Fibroblast of villous mesenchyme (primary cell): ENCODE results near the gene SLC18A2. TPM values are rescaled to one million over a fixed set of nuclear protein-coding genes. Genes with fewer than 3 reads are reported as not detected.

ENCODE experiments used
- DNase-seq: peaks from one replicate; pipeline ENCODE4 v3.0.0-alpha.2; 2010; ENCODE audit warnings: low read depth
- H3K4me3 ChIP-seq: 2 replicates; pipeline ENCODE4 v1.5.1; 2011; ENCODE audit warnings: low read depth, mild to moderate bottlenecking, low read length
- CTCF ChIP-seq: IDR thresholded peaks from 2 replicates; pipeline ENCODE4 v1.5.1; 2012; ENCODE audit warnings: low read depth, mild to moderate bottlenecking, low read length; ENCODE audit not compliant: insufficient read depth
- total RNA-seq: library from RNA; depleted of rRNA; stranded (reverse); fragments of >200 nt; gene quantifications from 2 replicates; pipeline ENCODE4 v1.2.3, GENCODE V29; 2012

Gene SLC18A2
- total RNA-seq, 1 donor = under 0.01 TPM

GRCh38 chr10:117221156-117221711 is 19.7 kb upstream of the SLC18A2 start:
- TF ChIP-seq CTCF = no peak
- H3K4me3 ChIP-seq = no peak overlapping the region
- DNase-seq = no peak

DNA sequence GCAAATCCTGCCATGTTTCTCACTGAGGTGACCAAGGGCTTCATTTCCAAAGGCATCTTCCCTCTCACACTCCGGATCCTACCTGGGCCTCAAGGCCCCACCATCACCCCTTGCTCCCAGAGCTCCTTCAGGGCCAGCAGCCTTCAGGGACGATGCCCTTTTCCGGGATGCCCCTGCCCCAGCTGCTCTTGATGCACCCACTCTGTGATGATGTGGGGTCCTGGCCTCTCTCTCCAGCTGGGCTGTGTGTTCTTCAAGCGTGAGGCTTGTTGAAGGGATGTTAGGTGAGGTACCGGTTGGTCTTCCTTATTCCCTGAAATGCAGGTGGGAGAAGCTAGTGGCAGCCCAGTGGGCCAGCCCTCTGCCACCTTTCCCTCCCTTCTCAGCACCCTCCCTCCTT is 18.4 kb upstream of the SLC18A2 start:
- no peak for DNase-seq
- H3K4me3 ChIP-seq = no peak overlapping the region
- no peak for TF ChIP-seq CTCF

DNA sequence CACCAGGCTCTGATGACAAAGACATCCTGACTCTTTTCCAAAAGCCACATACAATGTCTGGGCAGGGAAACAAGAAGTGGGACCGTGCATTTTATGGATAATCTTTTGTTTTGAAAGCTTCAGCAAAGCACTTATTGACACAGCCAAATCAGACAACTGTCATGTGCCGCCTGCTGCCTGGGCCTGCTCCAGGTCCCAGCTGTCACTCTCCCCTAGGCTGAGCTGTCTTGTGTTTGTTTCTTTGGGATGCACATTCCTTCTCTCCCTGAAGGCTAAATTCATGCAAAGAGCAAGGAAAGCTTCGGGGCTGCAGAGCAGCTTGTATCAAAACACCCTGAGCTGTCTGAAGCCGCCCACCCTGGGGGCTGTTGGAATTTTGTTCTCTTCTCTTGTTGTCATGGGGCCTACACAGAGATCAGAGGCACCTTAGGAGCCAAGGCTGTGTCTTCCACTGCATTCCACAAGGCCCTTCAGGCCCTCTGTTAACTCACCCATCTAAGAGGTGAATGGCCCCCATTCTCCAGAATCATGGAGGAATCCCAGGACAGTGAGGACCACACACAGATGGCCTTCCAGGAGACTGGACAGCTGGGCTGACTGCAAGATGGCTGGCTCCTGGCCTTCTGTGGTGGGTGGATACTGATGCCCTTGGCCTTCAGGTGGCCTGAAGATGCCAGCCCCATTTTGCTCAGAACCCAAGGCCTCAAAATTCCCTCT is 17.8 kb upstream of the SLC18A2 start:
- no peak for TF ChIP-seq CTCF
- DNase-seq = no peak
- H3K4me3 ChIP-seq = no peak overlapping the region

GRCh38 chr10:117223693-117224430 is 17.1 kb upstream of the SLC18A2 start:
- no peak overlapping the region for H3K4me3 ChIP-seq
- TF ChIP-seq CTCF = no peak
- DNase-seq = no peak

DNA sequence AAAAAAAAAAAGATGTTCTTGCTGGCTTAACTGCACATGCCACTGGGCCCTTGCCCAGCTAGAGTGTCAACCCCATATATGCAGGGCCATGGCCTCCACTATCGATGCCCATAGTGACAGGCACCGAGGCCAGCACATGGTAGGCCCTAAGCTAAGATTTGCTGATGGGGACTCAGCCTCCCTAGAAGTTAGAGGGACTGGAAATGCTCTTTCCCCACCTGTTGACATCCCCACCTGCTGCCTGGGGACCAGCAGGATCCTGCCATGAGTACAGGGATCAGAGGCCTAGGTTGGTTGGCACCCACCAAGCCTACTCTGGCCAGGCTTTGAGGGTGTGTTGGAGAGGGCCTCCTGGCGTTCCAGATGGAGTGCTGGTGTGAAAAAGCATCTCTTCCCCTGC is 16.0 kb upstream of the SLC18A2 start:
- no peak for TF ChIP-seq CTCF
- no peak for DNase-seq
- no peak overlapping the region for H3K4me3 ChIP-seq

DNA sequence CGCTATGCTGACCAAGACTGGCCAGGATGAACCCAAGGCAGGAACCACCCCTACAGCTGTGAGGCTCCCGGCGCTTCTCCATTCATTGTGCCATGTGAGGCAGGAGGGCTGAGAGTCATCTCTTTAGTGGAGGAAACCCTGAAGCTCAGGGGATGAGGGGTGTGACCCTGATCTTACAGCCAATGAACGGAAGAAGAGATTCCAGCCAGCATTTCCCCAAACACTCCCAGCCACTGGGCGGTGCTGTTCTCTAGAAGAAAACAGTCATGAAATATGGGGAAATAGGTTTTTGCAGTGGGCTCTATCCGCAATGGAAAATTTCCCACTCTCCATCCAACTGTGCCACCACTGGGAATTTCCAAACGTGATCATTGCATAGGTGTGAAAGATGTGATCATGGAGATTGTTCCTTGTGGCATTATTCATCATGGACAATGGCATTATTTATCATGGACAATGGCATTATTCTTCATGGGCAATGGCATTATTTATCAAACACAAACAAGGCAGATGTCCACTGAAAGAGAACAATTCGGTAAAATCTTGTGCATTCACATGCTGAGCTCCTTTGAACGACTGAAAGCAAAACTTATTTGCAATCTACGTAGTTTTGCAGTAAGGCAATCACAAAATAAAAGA is 14.0 kb upstream of the SLC18A2 start:
- peak; percentile 72 for TF ChIP-seq CTCF
- DNase-seq = peak; percentile 50
- no peak overlapping the region for H3K4me3 ChIP-seq
